Activated T-helper 9 cell treated with anti-CD3 and anti-CD28 coated beads, Interleukin-2, amount 50 U/mL, for 16 hours (primary cell): Measurements from ENCODE around the gene LRPPRC.

Source experiments
- DNase-seq: peaks from one replicate; pipeline ENCODE4 v3.0.0-alpha.2; 2020; ENCODE audit warnings: low read depth

Gene LRPPRC

GRCh38 chr2:43854671-43855070 is 141.1 kb downstream of the LRPPRC start:
- no peak for DNase-seq

GRCh38 chr2:43853141-43854081 is 142.4 kb downstream of the LRPPRC start:
- no peak for DNase-seq

GRCh38 chr2:43852196-43852730 is 143.5 kb downstream of the LRPPRC start:
- DNase-seq: no peak

GRCh38 chr2:43851011-43851980 is 144.5 kb downstream of the LRPPRC start:
- no peak for DNase-seq

GRCh38 chr2:43848214-43848613 is 147.6 kb downstream of the LRPPRC start:
- no peak for DNase-seq

GRCh38 chr2:43846140-43846793 is 149.5 kb downstream of the LRPPRC start:
- no peak for DNase-seq

- DNase-seq: no peak
Observed at GRCh38 chr2:43845181-43845580, 150.6 kb downstream of the LRPPRC start.

- no peak for DNase-seq
Observed at GRCh38 chr2:43842866-43843226, 152.9 kb downstream of the LRPPRC start.

- no peak for DNase-seq
Observed at GRCh38 chr2:43841949-43842865, 153.6 kb downstream of the LRPPRC start.

GRCh38 chr2:43840965-43841364 is 154.8 kb downstream of the LRPPRC start:
- no peak for DNase-seq

- no peak for DNase-seq
Observed at GRCh38 chr2:43839776-43840564, 155.8 kb downstream of the LRPPRC start.

- DNase-seq: no peak
Observed at GRCh38 chr2:43838560-43839267, 157.1 kb downstream of the LRPPRC start, which contains the start of the genes ABCG5 and ABCG8. TSS of gene ABCG5 (minus strand) at chr2:43838839. CDS start at chr2:43838679, 160 bp downstream. TSS of gene ABCG8 (plus strand) at chr2:43838971. CDS start at chr2:43839054, 83 bp downstream.

GRCh38 chr2:43837831-43838559 is 157.8 kb downstream of the LRPPRC start:
- no peak for DNase-seq

GRCh38 chr2:43837033-43837432 is 158.8 kb downstream of the LRPPRC start:
- no peak for DNase-seq
